ENCODE results near the gene TUBB4B.

GRCh38 chr9:137194388-137194787, 46.7 kb upstream of the TUBB4B start:
- TF ChIP-seq CTCF (IDR thresholded peaks at IDR 0.05) (no peak), POLR2A (IDR thresholded peaks at IDR 0.05) (no peak)

All from lower leg skin (tissue), 3 donors.